ENCODE data around the gene KIF7. TPM values are rescaled to one million over a fixed set of nuclear protein-coding genes. Genes with fewer than 3 reads are reported as not detected.

The KIF7 gene
- total RNA-seq, 1 donor: 0.21 TPM

- no peak overlapping the region for H3K4me3 ChIP-seq (ENCODE audit: low read length)
- H3K9me3 ChIP-seq (ENCODE audit: low read depth, low read length): no peaks in the 10 kb centered on the region
- peaks cover 9% of the 10 kb centered on the region for H3K27me3 ChIP-seq (ENCODE audit: insufficient read depth, low read length)
- no peaks in the 10 kb centered on the region for H3K4me1 ChIP-seq (ENCODE audit: insufficient read depth, low read length)
These were observed 9.4 kb upstream of the KIF7 start for GRCh38 chr15:89664441-89665350.

- Histone ChIP-seq H3K4me3 (ENCODE audit: low read length) (no peak overlapping the region), H3K9me3 (ENCODE audit: low read depth, low read length) (no peaks in the 10 kb centered on the region), H3K4me1 (ENCODE audit: insufficient read depth, low read length) (no peaks in the 10 kb centered on the region), H3K27me3 (ENCODE audit: insufficient read depth, low read length) (peaks cover 9% of the 10 kb centered on the region)
These were observed 7.8 kb upstream of the KIF7 start for GRCh38 chr15:89662893-89663626.

- H3K4me3 ChIP-seq (ENCODE audit: low read length): no peak overlapping the region
- no peaks in the 10 kb centered on the region for H3K4me1 ChIP-seq (ENCODE audit: insufficient read depth, low read length)
- H3K27me3 ChIP-seq (ENCODE audit: insufficient read depth, low read length): peaks cover 24% of the 10 kb centered on the region
- H3K9me3 ChIP-seq (ENCODE audit: low read depth, low read length): no peaks in the 10 kb centered on the region
These were observed 5.3 kb upstream of the KIF7 start for GRCh38 chr15:89660556-89660955.

- H3K27me3 ChIP-seq (ENCODE audit: insufficient read depth, low read length): peaks cover 25% of the 10 kb centered on the region
- no peak overlapping the region for H3K4me3 ChIP-seq (ENCODE audit: low read length)
- H3K4me1 ChIP-seq (ENCODE audit: insufficient read depth, low read length): peaks cover 9% of the 10 kb centered on the region
- H3K9me3 ChIP-seq (ENCODE audit: low read depth, low read length): no peaks in the 10 kb centered on the region
These were observed 4.0 kb upstream of the KIF7 start for GRCh38 chr15:89659295-89659694.

GRCh38 chr15:89657686-89658200 is 2.5 kb upstream of the KIF7 start:
- Histone ChIP-seq H3K4me3 (ENCODE audit: low read length) (no peak overlapping the region), H3K9me3 (ENCODE audit: low read depth, low read length) (no peaks in the 10 kb centered on the region), H3K4me1 (ENCODE audit: insufficient read depth, low read length) (peaks cover 9% of the 10 kb centered on the region), H3K27me3 (ENCODE audit: insufficient read depth, low read length) (peaks cover 27% of the 10 kb centered on the region)

- H3K4me3 ChIP-seq (ENCODE audit: low read length): no peak overlapping the region
- H3K27me3 ChIP-seq (ENCODE audit: insufficient read depth, low read length): peaks cover 27% of the 10 kb centered on the region
- peaks cover 9% of the 10 kb centered on the region for H3K4me1 ChIP-seq (ENCODE audit: insufficient read depth, low read length)
- H3K9me3 ChIP-seq (ENCODE audit: low read depth, low read length): no peaks in the 10 kb centered on the region
These were observed 999 bp upstream of the KIF7 start for GRCh38 chr15:89656116-89656815.

- Histone ChIP-seq H3K9me3 (ENCODE audit: low read depth, low read length) (no peaks in the 10 kb centered on the region), H3K4me1 (ENCODE audit: insufficient read depth, low read length) (peaks cover 9% of the 10 kb centered on the region)
These were observed 936 bp downstream of the KIF7 start for GRCh38 chr15:89654301-89654761.

GRCh38 chr15:89653578-89653977 is 1.7 kb downstream of the KIF7 start:
- no peaks in the 10 kb centered on the region for H3K9me3 ChIP-seq (ENCODE audit: low read depth, low read length)
- peaks cover 27% of the 10 kb centered on the region for H3K27me3 ChIP-seq (ENCODE audit: insufficient read depth, low read length)
- peaks cover 9% of the 10 kb centered on the region for H3K4me1 ChIP-seq (ENCODE audit: insufficient read depth, low read length)
- H3K4me3 ChIP-seq (ENCODE audit: low read length): no peak overlapping the region

More at GRCh38 chr15:89654301-89654761, 936 bp downstream of the KIF7 start:
- Histone ChIP-seq H3K4me3 (ENCODE audit: low read length) (no peak overlapping the region), H3K27me3 (ENCODE audit: insufficient read depth, low read length) (peaks cover 27% of the 10 kb centered on the region)

GRCh38 chr15:89652666-89653065 is 2.6 kb downstream of the KIF7 start:
- Histone ChIP-seq H3K4me3 (ENCODE audit: low read length) (no peak overlapping the region), H3K9me3 (ENCODE audit: low read depth, low read length) (no peaks in the 10 kb centered on the region), H3K4me1 (ENCODE audit: insufficient read depth, low read length) (peaks cover 9% of the 10 kb centered on the region), H3K27me3 (ENCODE audit: insufficient read depth, low read length) (peaks cover 27% of the 10 kb centered on the region)

- H3K4me3 ChIP-seq (ENCODE audit: low read length): no peak overlapping the region
- H3K9me3 ChIP-seq (ENCODE audit: low read depth, low read length): no peaks in the 10 kb centered on the region
- peaks cover 27% of the 10 kb centered on the region for H3K27me3 ChIP-seq (ENCODE audit: insufficient read depth, low read length)
- peaks cover 9% of the 10 kb centered on the region for H3K4me1 ChIP-seq (ENCODE audit: insufficient read depth, low read length)
These were observed 3.1 kb downstream of the KIF7 start for GRCh38 chr15:89652131-89652530.

GRCh38 chr15:89649716-89650115 is 5.6 kb downstream of the KIF7 start:
- H3K4me1 ChIP-seq (ENCODE audit: insufficient read depth, low read length): peaks cover 3% of the 10 kb centered on the region
- H3K4me3 ChIP-seq (ENCODE audit: low read length): no peak overlapping the region
- H3K27me3 ChIP-seq (ENCODE audit: insufficient read depth, low read length): peaks cover 6% of the 10 kb centered on the region
- no peaks in the 10 kb centered on the region for H3K9me3 ChIP-seq (ENCODE audit: low read depth, low read length)

GRCh38 chr15:89649013-89649625 is 6.1 kb downstream of the KIF7 start:
- Histone ChIP-seq H3K9me3 (ENCODE audit: low read depth, low read length) (no peaks in the 10 kb centered on the region), H3K4me1 (ENCODE audit: insufficient read depth, low read length) (no peaks in the 10 kb centered on the region), H3K4me3 (ENCODE audit: low read length) (no peak overlapping the region), H3K27me3 (ENCODE audit: insufficient read depth, low read length) (no peaks in the 10 kb centered on the region)

- Histone ChIP-seq H3K4me1 (ENCODE audit: insufficient read depth, low read length) (no peaks in the 10 kb centered on the region), H3K27me3 (ENCODE audit: insufficient read depth, low read length) (no peaks in the 10 kb centered on the region)
These were observed 6.9 kb downstream of the KIF7 start for GRCh38 chr15:89648106-89649012.

More at GRCh38 chr15:89648106-89649012, 6.9 kb downstream of the KIF7 start:
- Histone ChIP-seq H3K9me3 (ENCODE audit: low read depth, low read length) (no peaks in the 10 kb centered on the region), H3K4me3 (ENCODE audit: low read length) (no peak overlapping the region)
